ENCODE results near the gene VPS9D1.
A peak's percentile ranks its signal among the peaks of the same experiment; 100 is the strongest.
"Not testable (repeated sequence)": the region's sequence is repeated elsewhere in the genome, so short reads cannot be mapped to it uniquely, and the experiment has no call there.

Gene VPS9D1

DNA sequence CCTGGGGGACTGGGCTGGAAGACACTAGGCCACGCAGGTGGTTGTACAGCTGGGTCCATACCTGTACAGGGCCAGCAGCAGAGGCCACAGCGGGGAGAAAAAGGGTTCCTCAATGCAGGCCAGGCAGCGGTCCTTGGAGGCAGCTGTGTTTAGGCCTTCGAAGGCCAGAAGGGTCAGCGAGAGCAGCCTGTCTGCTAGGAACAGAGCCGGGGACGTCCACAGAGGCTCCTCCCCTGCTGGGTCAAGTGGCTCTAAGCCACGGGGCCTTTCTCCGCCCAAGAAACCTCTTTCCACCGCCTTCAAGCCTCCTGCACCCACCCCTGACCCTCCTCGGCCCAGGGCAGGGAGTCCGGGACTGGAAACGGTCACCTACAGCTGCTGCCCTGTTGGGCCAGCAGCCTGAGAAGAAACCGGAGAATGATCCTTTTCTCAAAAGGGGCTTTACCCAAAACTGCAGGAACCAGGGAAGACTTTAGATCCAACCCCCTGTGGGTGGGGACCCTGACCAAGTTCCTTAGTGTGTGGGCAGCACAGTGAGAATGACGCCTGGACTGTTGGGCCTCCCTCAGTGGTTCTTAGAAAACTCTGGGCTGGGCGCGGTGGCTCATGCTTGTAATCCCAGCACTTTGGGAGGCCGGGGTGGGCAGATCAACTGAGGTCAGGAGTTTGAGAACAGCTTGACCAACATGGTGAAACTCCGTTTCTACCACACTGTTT, 10.8 kb downstream of the VPS9D1 start:
- no peak for DNase-seq (ENCODE audit: low spot score)

GRCh38 chr16:89709166-89709565, 11.5 kb downstream of the VPS9D1 start:
- no peak for DNase-seq (ENCODE audit: low spot score)

DNA sequence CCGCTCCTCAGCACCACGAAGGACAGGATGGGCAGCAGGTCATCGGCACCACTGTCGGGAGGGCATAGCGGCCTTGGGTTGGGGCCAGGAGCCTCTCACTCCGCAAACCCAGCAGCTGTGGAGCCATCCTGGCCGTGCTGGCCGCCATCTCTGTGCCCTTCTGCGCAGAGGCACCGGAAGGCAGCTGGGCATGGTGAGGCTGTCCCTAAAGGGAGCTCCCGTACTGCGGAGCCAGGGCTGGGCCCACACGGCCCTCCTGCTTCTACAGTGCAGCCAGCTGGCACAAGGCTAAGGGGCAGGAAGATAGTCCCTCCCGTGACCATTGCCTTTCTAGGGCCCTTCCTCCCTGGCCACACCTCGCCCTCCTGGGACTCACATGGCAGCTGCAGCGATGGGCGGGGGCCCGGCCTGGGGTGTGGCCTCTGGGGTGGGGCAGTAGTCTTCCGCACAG, 12.2 kb downstream of the VPS9D1 start:
- DNase-seq (ENCODE audit: low spot score) = peak; percentile 8

DNA sequence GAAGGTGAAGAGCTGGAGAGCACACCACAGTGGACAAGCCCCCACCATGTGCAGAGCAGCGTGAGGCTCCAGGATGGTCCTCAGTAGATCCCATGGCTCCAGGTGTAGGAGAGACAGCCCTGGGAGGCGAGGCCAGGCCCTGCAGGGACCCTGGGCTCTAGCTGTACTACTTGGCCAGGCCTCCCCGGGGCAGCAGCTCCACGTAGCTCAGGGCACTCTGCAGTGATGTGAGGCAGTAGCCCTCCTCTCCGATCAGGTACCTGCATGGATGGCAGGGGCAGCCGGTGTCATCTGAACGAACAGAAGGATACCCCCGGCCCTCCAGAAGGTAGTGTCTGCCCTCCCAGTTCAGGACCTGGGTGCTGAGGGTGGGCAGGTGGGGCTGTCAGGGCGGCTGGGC, 13.0 kb downstream of the VPS9D1 start:
- no peak for DNase-seq (ENCODE audit: low spot score)

DNA sequence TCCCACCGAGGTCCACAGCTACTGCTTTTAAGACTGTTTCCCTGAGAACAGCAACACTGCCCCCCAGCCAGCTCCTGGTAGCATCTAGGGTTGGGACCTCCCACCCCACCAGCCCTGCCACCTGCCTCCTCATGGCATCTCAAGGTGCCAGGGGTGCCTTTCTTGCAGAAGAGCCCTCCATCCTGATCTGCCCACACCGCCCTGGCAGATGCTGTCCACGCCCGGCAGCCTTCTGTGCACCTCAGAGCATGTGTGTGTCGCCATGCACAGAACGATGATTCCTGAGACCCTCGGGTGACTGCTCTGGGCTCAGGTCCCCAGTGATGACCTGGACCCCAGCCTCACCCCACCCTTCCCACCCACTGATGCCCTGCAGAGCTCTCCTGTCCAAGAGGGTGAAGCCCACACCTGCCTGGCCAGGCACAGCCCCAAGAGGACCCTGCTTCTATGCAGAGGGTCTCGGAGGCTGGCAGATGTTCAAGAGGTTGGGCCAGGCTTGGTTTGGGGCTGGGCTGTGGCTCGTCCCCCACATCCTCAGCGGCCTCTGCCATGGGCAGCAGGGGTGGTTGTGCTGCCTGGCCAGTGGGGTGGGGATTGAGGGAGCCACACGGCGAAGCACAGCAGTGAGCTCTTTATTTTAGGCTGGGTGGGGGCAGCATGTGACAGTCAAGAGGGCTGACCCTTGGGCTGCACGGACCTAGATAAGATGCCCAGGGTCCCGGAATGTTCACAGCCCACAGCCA, 14.0 kb downstream of the VPS9D1 start:
- DNase-seq (ENCODE audit: low spot score) = peak; percentile 12

GRCh38 chr16:89705006-89705405, 15.7 kb downstream of the VPS9D1 start:
- no peak for DNase-seq (ENCODE audit: low spot score)

- no peak for DNase-seq (ENCODE audit: low spot score)
These were observed 16.4 kb downstream of the VPS9D1 start for GRCh38 chr16:89704281-89704680.

GRCh38 chr16:89701425-89702406, 19.0 kb downstream of the VPS9D1 start, which contains the start of gene SPATA2L:
Gene SPATA2L, minus strand, starts transcription at chr16:89701705. Its CDS starts 473 bp downstream, at chr16:89701232.
- peak; percentile 95 for DNase-seq (ENCODE audit: low spot score)

GRCh38 chr16:89700649-89701424, 19.9 kb downstream of the VPS9D1 start:
- peak; percentile 56 for DNase-seq (ENCODE audit: low spot score)

- DNase-seq (ENCODE audit: low spot score) = peak; percentile 96
These were observed 20.5 kb downstream of the VPS9D1 start for GRCh38 chr16:89700100-89700648.

DNA sequence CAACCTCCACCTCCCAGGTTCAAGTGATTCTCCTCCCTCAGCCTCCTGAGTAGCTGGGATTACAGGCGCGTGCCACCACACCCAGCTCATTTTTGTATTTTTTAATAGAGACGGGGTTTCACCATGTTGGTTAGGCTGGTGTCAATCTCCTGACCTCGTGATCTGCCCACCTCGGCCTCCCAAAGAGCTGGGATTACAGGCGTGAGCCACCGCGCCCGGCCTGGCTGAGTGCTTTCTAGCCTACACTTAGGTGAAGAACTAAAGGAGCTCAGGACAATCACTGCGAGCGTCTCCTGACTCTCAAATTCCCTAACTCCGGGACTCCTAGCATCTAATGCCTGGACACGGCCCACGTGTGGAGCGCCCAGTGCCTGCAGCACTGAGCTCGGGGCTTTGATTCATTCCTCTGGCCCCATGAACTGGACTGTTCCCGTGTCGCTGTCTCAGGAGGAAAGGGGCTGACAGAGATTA, 21.0 kb downstream of the VPS9D1 start:
- DNase-seq (ENCODE audit: low spot score) = not testable (repeated sequence)

DNA sequence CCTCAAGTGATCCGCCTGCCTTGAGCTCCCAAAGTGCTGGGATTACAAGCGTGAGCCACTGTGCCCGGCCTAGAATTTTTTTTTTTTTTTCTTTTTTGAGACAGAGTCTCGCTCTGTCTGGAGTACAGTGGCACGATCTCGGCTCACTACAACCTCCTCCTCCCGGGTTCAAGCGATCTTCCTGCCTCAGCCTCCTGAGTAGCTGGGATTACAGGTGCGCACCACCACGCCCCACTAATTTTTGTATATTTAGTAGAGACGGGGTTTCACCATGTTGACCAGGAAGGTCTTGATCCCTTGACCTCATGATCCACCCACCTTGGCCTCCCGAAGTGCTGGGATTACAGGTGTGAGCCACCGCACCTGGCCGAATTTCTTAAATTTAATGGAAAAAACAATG, 22.0 kb downstream of the VPS9D1 start:
- not testable (repeated sequence) for DNase-seq (ENCODE audit: low spot score)

GRCh38 chr16:89697616-89698331, 22.9 kb downstream of the VPS9D1 start:
- DNase-seq (ENCODE audit: low spot score) = no peak

DNA sequence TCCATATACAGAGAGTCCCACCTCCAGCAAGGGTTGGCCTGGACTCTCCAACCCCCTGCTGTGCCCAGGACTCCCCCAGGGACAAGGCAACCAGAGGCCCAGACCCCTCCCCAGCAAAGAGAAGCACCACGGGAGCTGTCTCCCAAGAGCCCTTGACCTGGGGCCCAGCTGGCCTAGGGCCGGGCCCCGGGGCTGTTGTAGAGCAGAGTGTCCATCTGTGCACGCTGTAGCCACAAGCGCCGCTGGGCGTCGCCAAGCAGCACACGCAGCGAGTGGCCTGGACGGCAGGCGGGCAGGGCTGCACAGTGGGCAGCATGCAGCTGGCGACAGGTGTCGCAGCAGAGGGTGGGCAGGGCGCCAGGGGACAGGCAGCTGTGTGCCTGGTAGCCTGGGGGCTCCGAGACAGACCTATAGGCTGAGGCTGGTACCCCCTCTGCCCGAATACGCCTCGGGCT, 23.5 kb downstream of the VPS9D1 start:
- no peak for DNase-seq (ENCODE audit: low spot score)

GRCh38 chr16:89696670-89697128, 24.0 kb downstream of the VPS9D1 start:
- DNase-seq (ENCODE audit: low spot score) = no peak

- no peak for DNase-seq (ENCODE audit: low spot score)
These were observed 24.6 kb downstream of the VPS9D1 start for GRCh38 chr16:89695875-89696669.

- no peak for DNase-seq (ENCODE audit: low spot score)
These were observed 25.4 kb downstream of the VPS9D1 start for GRCh38 chr16:89695086-89695874.

DNA sequence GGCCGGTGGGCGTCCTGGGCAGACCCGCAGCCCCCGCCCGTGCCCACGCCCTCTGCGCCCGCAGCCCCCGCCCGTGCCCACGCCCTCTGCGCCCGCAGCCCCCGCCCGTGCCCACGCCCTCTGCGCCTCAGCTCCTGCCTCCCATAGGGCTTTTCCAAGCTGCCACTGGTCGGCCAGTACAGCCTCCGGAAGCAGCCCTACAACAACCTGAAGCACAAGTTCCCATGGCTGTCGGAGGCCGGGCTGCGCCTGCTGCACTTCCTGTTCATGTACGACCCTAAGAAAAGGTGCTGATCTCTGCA, 26.0 kb downstream of the VPS9D1 start:
- not testable (repeated sequence) for DNase-seq (ENCODE audit: low spot score)

All from AG20443 (cell line).